Omental fat pad (tissue), 4 donors: Measurements from ENCODE around the gene MSH5. TPM values are rescaled to one million over a fixed set of nuclear protein-coding genes. Genes with fewer than 3 reads are reported as not detected.

ENCODE experiments used
- ATAC-seq: fragments of 150-250 bp; one replicate; pipeline ENCODE4 v1.9.1; 2016; ENCODE audit warnings: mild to moderate bottlenecking, moderate library complexity; ENCODE audit not compliant: low FRiP score
- DNase-seq: peaks from one replicate; pipeline ENCODE4 v3.0.0-alpha.2; 2019; ENCODE audit warnings: low spot score
- total RNA-seq, 4 donors: library from RNA; depleted of rRNA; stranded (reverse); fragments of >200 nt; gene quantifications; one replicate each; pipeline ENCODE4 v1.1.0, GENCODE V29; 2016
- TF ChIP-seq, protein P1 (sequence below), 3 donors: fragments of 450-650 bp; IDR thresholded peaks; one replicate each; pipeline ENCODE4 v1.5.1; 2016 to 2017; ENCODE audit warnings: antibody characterized with exemption in 3 of 3, mild to moderate bottlenecking in 3 of 3, moderate library complexity in 2 of 3

Gene MSH5
- total RNA-seq, 4 donors from 2014 or later: 5.4 to 17.0 (median 7.3) TPM

DNA sequence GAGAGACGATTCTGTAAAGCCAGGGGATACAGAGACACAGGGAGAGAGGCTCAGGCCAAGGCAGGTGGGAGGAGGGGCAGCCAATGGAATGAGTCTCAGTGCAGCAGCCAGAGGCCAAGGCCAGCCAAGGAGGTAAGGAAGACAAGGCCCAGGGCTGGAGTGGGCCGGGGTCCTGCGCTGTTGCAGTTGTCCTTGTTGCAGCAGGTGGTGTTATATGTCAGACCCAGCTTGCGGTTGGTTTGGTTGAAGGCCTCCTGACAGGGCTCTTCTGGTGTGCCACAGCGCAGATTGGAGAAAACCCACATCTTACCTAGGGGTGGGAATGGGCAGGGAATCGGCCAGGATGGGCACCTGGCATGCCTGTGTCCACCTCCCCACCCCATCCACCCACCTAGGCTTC is 20.8 kb upstream of the MSH5 start:
- DNase-seq (no peak), ATAC-seq (no peak)
- TF ChIP-seq, protein P1, sequence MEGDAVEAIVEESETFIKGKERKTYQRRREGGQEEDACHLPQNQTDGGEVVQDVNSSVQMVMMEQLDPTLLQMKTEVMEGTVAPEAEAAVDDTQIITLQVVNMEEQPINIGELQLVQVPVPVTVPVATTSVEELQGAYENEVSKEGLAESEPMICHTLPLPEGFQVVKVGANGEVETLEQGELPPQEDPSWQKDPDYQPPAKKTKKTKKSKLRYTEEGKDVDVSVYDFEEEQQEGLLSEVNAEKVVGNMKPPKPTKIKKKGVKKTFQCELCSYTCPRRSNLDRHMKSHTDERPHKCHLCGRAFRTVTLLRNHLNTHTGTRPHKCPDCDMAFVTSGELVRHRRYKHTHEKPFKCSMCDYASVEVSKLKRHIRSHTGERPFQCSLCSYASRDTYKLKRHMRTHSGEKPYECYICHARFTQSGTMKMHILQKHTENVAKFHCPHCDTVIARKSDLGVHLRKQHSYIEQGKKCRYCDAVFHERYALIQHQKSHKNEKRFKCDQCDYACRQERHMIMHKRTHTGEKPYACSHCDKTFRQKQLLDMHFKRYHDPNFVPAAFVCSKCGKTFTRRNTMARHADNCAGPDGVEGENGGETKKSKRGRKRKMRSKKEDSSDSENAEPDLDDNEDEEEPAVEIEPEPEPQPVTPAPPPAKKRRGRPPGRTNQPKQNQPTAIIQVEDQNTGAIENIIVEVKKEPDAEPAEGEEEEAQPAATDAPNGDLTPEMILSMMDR (IDR thresholded peaks at IDR 0.05): no peak

DNA sequence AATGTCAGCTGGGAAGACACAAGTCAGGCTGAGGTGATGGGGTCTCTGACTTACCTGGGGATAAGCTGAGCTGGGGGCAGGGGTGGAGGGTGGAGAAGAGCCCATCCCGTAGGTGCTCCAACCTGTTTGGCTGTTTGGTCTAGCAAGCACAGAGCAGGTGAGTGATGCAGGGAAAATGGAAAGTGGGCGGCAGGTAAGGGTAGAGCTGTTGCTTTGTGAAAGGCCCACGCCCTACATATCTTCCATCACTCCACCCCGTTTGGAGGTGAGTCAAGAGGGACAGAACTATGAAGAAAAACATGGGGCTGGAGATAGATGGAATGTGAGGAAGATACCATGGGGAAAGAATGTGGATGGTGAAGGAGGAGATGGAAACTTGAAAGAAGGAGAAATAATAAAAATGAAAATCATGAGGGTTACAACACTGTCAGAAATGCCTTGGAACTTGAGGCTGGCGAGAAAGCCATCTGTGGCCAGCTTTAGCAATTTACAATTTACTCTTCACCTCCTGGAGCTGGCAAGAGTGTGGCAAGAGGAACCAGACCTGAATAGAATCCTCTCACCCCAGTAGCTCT is 19.5 kb upstream of the MSH5 start:
- TF ChIP-seq, protein P1 (IDR thresholded peaks at IDR 0.05): no peak
- ATAC-seq (no peak), DNase-seq (no peak)

DNA sequence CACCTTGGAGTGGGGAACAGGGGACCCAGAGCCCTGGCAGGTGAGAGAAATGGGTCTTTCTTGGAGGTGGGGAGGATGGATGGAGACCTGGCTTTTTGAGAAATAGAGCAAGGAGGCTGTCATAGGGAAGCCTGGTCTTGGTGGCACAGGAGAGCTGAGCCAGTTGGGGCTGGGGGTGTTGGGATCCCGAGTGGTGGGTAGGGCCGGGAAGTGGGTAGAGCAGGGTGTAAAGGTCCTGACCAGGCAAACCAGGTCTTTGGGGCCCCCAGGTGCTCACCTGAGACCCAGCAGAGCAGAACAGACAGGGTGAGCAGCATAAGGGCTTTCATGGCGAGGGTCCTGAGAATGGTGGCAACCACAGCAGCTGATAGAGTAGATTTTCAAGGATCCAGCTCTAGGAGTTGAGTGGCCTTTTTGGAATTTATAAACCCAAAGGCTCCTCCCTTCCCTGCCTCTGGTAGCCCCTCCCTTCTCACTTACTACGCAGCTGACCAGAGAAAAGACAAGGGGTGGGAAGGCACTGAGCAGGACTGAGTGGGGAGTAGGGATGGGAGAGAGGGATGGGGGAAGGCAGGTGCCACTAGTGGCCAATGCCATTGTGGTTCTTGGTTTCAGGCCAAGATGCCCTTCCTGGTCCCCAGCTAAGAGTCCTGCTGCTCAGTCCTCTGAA is 18.3 kb upstream of the MSH5 start, which contains the start of gene LY6G6C:
Gene LY6G6C, minus strand, starts transcription at position 396 of the 670 bp plus-strand sequence. Its CDS starts 67 bp downstream, at position 329.
- no peak for DNase-seq
- no peak for ATAC-seq
- TF ChIP-seq, protein P1 (IDR thresholded peaks at IDR 0.05): no peak

DNA sequence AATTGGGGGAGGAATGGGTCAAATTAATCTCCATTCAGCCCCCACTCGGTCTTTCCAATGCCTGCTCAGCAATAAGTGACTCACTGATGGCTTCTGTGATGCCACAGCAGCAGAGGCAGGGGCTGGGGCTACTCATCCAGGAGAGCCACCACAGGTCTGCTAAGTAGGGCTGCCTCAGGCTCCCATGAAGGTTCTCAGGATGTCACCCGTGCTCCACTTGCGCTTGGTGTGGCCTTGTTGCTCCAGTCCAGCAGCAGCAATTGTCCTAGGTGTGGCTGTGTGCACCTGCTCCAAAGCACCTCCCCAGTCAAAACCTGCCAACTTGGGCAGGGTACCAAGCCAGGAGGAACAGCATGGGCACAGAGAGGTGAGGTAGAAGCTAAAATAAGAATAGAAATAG is 17.6 kb upstream of the MSH5 start:
- ATAC-seq (no peak), DNase-seq (no peak)
- TF ChIP-seq, protein P1 (IDR thresholded peaks at IDR 0.05): no peak

DNA sequence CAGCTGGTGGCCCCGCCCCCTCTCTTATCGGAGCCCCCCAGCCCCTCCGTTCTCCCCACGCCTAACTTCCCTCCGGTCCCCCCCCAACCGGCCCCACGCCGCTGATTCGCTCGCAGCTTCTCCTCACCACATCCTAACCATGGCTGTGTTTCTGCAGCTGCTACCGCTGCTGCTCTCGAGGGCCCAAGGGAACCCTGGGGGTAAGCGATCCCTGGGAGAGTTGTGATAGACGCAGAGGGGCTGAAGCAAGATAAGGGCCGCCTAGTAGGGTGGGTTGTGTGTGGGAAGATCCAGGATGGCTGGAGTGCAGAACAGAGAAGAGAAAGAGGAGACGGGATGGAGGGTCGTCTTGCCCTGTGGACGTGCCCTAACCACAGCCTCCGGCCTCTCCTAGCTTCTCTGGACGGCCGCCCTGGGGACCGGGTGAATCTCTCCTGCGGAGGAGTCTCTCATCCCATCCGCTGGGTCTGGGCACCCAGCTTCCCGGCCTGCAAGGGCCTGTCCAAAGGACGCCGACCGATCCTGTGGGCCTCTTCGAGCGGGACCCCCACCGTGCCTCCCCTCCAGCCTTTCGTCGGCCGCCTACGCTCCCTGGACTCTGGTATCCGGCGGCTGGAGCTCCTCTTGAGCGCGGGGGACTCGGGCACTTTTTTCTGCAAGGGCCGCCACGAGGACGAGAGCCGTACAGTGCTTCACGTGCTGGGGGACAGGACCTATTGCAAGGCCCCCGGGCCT is 16.4 kb upstream of the MSH5 start, which contains the start of gene MPIG6B:
Gene MPIG6B, plus strand, starts transcription at position 129 of the 735 bp plus-strand sequence. Its CDS starts 11 bp downstream, at position 140.
- TF ChIP-seq, protein P1 (IDR thresholded peaks at IDR 0.05): no peak
- ATAC-seq (no peak), DNase-seq (no peak)

DNA sequence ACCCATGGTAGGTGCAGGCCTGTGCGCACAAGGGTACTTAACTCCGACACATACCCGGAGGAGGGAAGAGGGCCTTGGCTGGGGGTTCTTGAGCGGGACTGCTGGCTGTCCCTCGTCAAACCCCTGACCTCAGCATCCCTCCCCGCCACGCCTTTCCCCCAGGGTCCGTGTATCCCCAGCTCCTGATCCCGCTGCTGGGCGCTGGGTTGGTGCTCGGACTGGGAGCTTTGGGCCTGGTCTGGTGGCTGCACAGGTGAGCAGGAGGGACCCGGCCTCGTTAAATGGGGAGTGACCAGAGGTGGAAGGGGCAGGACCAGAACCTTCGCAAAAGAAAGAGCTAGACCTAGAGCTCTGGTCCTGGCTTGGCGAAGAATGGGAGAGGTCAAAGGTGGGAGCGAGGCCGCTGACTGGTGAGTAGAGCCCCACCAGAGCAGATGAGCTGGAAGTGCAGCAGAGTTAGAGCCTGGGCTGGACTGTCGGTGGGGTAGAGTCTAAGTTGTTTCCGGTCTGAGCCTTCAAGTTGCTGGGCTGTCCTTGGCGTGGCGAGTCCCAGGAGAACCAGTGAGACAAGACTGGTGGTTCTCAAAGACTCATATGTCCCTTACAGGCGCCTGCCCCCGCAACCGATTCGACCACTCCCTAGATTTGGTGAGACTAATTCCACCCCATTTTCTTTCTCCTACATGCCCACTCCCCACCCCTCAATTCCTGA is 15.7 kb upstream of the MSH5 start:
- DNase-seq (no peak), ATAC-seq (no peak)
- TF ChIP-seq, protein P1 (IDR thresholded peaks at IDR 0.05): no peak
